K562 (cell line): ENCODE data around the gene DPEP2. TPM values are rescaled to one million over a fixed set of nuclear protein-coding genes. Genes with fewer than 3 reads are reported as not detected.
A peak's percentile ranks its signal among the peaks of the same experiment; 100 is the strongest.

ENCODE experiments used
- ARID2 ChIP-seq: fragments of 450-650 bp; IDR thresholded peaks from 2 replicates; pipeline ENCODE4 v1.6.1; 2017; ENCODE audit warnings: antibody characterized with exemption, mild to moderate bottlenecking
- CC2D1A ChIP-seq: fragments of 450-650 bp; IDR thresholded peaks from 2 replicates; pipeline ENCODE4 v1.6.1; 2017; ENCODE audit warnings: mild to moderate bottlenecking
- CHD7 ChIP-seq: fragments of 200-600 bp; sonication (generic); IDR thresholded peaks from one replicate; pipeline ENCODE4 v1.6.1; 2012; ENCODE audit warnings: mild to moderate bottlenecking, low read depth, low read length, inconsistent platforms
- CREB3L1 ChIP-seq: fragments of 450-650 bp; IDR thresholded peaks from 2 replicates; pipeline ENCODE4 v1.6.1; 2014; ENCODE audit warnings: low read depth, mild to moderate bottlenecking, moderate library complexity, borderline replicate concordance
- DLX4 ChIP-seq: fragments of 250-450 bp; sonication (Bioruptor Pico); IDR thresholded peaks from 2 replicates; pipeline ENCODE4 v1.6.1; 2021; ENCODE audit warnings: mild to moderate bottlenecking
- E2F8 ChIP-seq: fragments of 450-650 bp; IDR thresholded peaks from 2 replicates; pipeline ENCODE4 v1.7.1; 2018; ENCODE audit warnings: mild to moderate bottlenecking, low read depth; ENCODE audit not compliant: partially characterized antibody
- TCF7L2 ChIP-seq: fragments of 150-350 bp; IDR thresholded peaks from 2 replicates; pipeline ENCODE4 v1.6.1; 2016; ENCODE audit warnings: low read depth, mild to moderate bottlenecking, low read length, moderate library complexity
- polyA plus RNA-seq, 8 experiments: library from polyadenylated mRNA; depleted of rRNA in 4 of 8; stranded (reverse) in 5 of 8; unstranded in 3 of 8; fragments of >200 nt; fragmentation: Nextera tagmentation in 2 of 8; fragmentation: Illumina TruSeq in 1 of 8; extraction: Ambion mirVana in 2 of 8; extraction: Trizol in 1 of 8; gene quantifications; 2 replicates each; pipeline versions ENCODE4 v1.2.1 to v1.2.3, GENCODE V29; 2011 to 2014; ENCODE audit warnings: inconsistent platforms in 1 of 8, missing spikeins in 1 of 8
- total RNA-seq, 7 experiments: library from RNA; depleted of rRNA in 6 of 7; stranded (reverse); fragments of >200 nt in 6 of 7; fragmentation: Illumina TruSeq in 2 of 7; extraction: Trizol in 2 of 7; gene quantifications; 2 replicates each; pipeline versions ENCODE4 v1.2.1 to v1.2.3, GENCODE V29; 2011 to 2021; ENCODE audit warnings: low replicate concordance in 1 of 7

The DPEP2 gene
- total and polyA plus RNA-seq, 9 of the 15 experiments (the other 6 are each of a cell fraction or from before 2014, with no cell fraction given): 0.14 to 1.2 (median 0.38) TPM

- TF ChIP-seq CREB3L1 (peak; percentile 53; the same call in 1 of the 2 replicates), DLX4 (CRISPR knock-in tag) (no peak), CHD7 (peak; percentile 29), TCF7L2 (no peak), E2F8 (peak; percentile 85), CC2D1A (0 out of 2 replicates have a peak, but pooled peaks have one; percentile 35), ARID2 (no peak)
Observed at GRCh38 chr16:68022728-68023537, 23.6 kb upstream of the DPEP2 start, which contains the start of the genes DDX28 and DUS2 (continued).
